ENCODE data around the gene LVRN.

The LVRN gene

GRCh38 chr5:115954144-115954543 lies 8.1 kb upstream of the LVRN start:
- no peak for DNase-seq (ENCODE audit: low read depth in 2 of 2)

- DNase-seq (ENCODE audit: low read depth in 2 of 2) = no peak
Measured at GRCh38 chr5:115956957-115957356, 5.3 kb upstream of the LVRN start.

- DNase-seq (ENCODE audit: low read depth in 2 of 2) = no peak
Measured at GRCh38 chr5:115961381-115962238, 665 bp upstream of the LVRN start.

- no peak for DNase-seq (ENCODE audit: low read depth in 2 of 2)
Measured at GRCh38 chr5:115962565-115963402, 509 bp downstream of the LVRN start.

- DNase-seq (ENCODE audit: low read depth in 2 of 2) = no peak
Measured at GRCh38 chr5:115963566-115963965, 1.3 kb downstream of the LVRN start.

- no peak for DNase-seq (ENCODE audit: low read depth in 2 of 2)
Measured at GRCh38 chr5:115968770-115969169, 6.5 kb downstream of the LVRN start.

GRCh38 chr5:115977096-115977495 lies 14.8 kb downstream of the LVRN start:
- no peak for DNase-seq (ENCODE audit: low read depth in 2 of 2)

GRCh38 chr5:115977988-115978387 lies 15.7 kb downstream of the LVRN start:
- DNase-seq (ENCODE audit: low read depth in 2 of 2) = no peak

GRCh38 chr5:115978779-115979178 lies 16.5 kb downstream of the LVRN start:
- no peak for DNase-seq (ENCODE audit: low read depth in 2 of 2)

GRCh38 chr5:115979201-115980041 lies 17.1 kb downstream of the LVRN start:
- DNase-seq (ENCODE audit: low read depth in 2 of 2) = no peak

- no peak for DNase-seq (ENCODE audit: low read depth in 2 of 2)
Measured at GRCh38 chr5:115983519-115983918, 21.2 kb downstream of the LVRN start.

GRCh38 chr5:115985802-115986757 lies 23.8 kb downstream of the LVRN start:
- DNase-seq (ENCODE audit: low read depth in 2 of 2) = no peak

GRCh38 chr5:115988002-115988401 lies 25.7 kb downstream of the LVRN start:
- no peak for DNase-seq (ENCODE audit: low read depth in 2 of 2)

- no peak for DNase-seq (ENCODE audit: low read depth in 2 of 2)
Measured at GRCh38 chr5:115992848-115993350, 30.6 kb downstream of the LVRN start.

GRCh38 chr5:115995351-115995750 lies 33.1 kb downstream of the LVRN start:
- DNase-seq (ENCODE audit: low read depth in 2 of 2) = no peak

- DNase-seq (ENCODE audit: low read depth in 2 of 2) = no peak
Measured at GRCh38 chr5:116002116-116002906, 40.0 kb downstream of the LVRN start.

GRCh38 chr5:116004248-116004647 lies 42.0 kb downstream of the LVRN start:
- DNase-seq (ENCODE audit: low read depth in 2 of 2) = no peak

GRCh38 chr5:116009806-116010205 lies 47.5 kb downstream of the LVRN start:
- no peak for DNase-seq (ENCODE audit: low read depth in 2 of 2)

- no peak for DNase-seq (ENCODE audit: low read depth in 2 of 2)
Measured at GRCh38 chr5:116011046-116011445, 48.8 kb downstream of the LVRN start.
